ENCODE results near the gene POGLUT3. TPM values are rescaled to one million over a fixed set of nuclear protein-coding genes. Genes with fewer than 3 reads are reported as not detected.

Gene POGLUT3
- total and polyA plus RNA-seq, 2 experiments from 2014 or later, result 7.6 to 12.2 TPM

- H3K27ac Mint-ChIP-seq, result no peak overlapping the region
Observed at GRCh38 chr11:108474664-108475463, 23.3 kb downstream of the POGLUT3 start.

DNA sequence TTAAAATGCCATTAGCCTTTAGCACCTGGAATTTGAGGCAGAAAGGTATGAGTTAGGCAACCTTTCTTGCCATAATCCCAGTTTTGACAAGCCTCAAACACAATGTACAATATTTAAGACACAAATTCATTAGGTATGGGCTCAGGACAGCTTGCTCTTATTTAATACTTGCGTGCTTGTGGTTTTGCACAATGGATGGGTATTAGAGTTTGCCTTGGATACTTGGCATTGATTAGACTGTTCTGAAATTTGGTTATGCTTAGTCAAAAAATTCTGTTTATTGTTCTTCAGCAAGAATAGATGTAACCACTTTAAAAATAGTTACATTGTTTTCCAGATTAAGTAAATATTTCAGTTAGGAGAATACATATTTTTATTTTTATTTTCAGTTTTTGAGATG lies 25.5 kb downstream of the POGLUT3 start:
- Histone ChIP-seq H2AFZ (no peak overlapping the region), H4K20me1 (replicated peaks; ENCODE audit: insufficient read depth) (no peaks in the 10 kb centered on the region), H3K4me1 (ENCODE audit: insufficient read depth) (no peaks in the 10 kb centered on the region), H3K79me2 (replicated peaks; ENCODE audit: insufficient read depth) (no peaks in the 10 kb centered on the region), H3K9me2 (ENCODE audit: insufficient read depth) (no peaks in the 10 kb centered on the region), H3F3A (replicated peaks; ENCODE audit: low read depth) (no peaks in the 10 kb centered on the region), H3K4me3 (no peak overlapping the region), H3K27me3 (ENCODE audit: insufficient read depth) (no peaks in the 10 kb centered on the region), H3K27ac (ENCODE audit: low read depth) (no peak overlapping the region), H3K4me2 (no peak overlapping the region), H3K36me3 (ENCODE audit: insufficient read depth) (no peaks in the 10 kb centered on the region)
- DNase-seq (ENCODE audit: low spot score) (no peak), ATAC-seq (no peak)
- H3K27me3 Mint-ChIP-seq (ENCODE audit: insufficient read depth, low read depth, poor library complexity), result no peaks in the 10 kb centered on the region
- H3K4me3 Mint-ChIP-seq, result no peak overlapping the region
- no peaks in the 10 kb centered on the region for H3K9me3 Mint-ChIP-seq
- TF ChIP-seq CREB1 (CRISPR knock-in tag; IDR thresholded peaks at IDR 0.05; ENCODE audit: low read depth) (no peak), ETS1 (IDR thresholded peaks at IDR 0.05) (no peak), EZH2phosphoT487 (IDR thresholded peaks at IDR 0.05; ENCODE audit: unreplicated experiment) (no peak), ZNF114 (CRISPR knock-in tag; IDR thresholded peaks at IDR 0.05) (no peak)
- no peaks in the 10 kb centered on the region for H3K4me1 Mint-ChIP-seq
- peaks cover 4% of the 10 kb centered on the region; the same call in 2 of the 3 replicates for H3K36me3 Mint-ChIP-seq (ENCODE audit: low read depth)
- H3K27ac Mint-ChIP-seq, result no peak overlapping the region

More at GRCh38 chr11:108474664-108475463, 23.3 kb downstream of the POGLUT3 start:
- Histone ChIP-seq H4K20me1 (replicated peaks; ENCODE audit: insufficient read depth) (no peaks in the 10 kb centered on the region), H3K36me3 (ENCODE audit: insufficient read depth) (no peaks in the 10 kb centered on the region), H3K4me2 (no peak overlapping the region), H3F3A (replicated peaks; ENCODE audit: low read depth) (no peaks in the 10 kb centered on the region), H2AFZ (no peak overlapping the region), H3K4me1 (ENCODE audit: insufficient read depth) (no peaks in the 10 kb centered on the region), H3K27ac (ENCODE audit: low read depth) (no peak overlapping the region), H3K4me3 (no peak overlapping the region), H3K9me2 (ENCODE audit: insufficient read depth) (no peaks in the 10 kb centered on the region), H3K79me2 (replicated peaks; ENCODE audit: insufficient read depth) (no peaks in the 10 kb centered on the region), H3K27me3 (ENCODE audit: insufficient read depth) (no peaks in the 10 kb centered on the region)
- ATAC-seq, result no peak
- Mint-ChIP-seq H3K9me3 (no peaks in the 10 kb centered on the region), H3K36me3 (ENCODE audit: low read depth) (peaks cover 4% of the 10 kb centered on the region; the same call in 2 of the 3 replicates), H3K4me3 (no peak overlapping the region), H3K27me3 (ENCODE audit: insufficient read depth, low read depth, poor library complexity) (no peaks in the 10 kb centered on the region), H3K4me1 (no peaks in the 10 kb centered on the region)
- TF ChIP-seq STAT1 (IDR thresholded peaks at IDR 0.05; ENCODE audit: unreplicated experiment) (no peak), ZNF114 (CRISPR knock-in tag; IDR thresholded peaks at IDR 0.05) (no peak), ETS1 (IDR thresholded peaks at IDR 0.05) (no peak), REST (IDR thresholded peaks at IDR 0.05; ENCODE audit: unreplicated experiment) (no peak)
- no peak for DNase-seq (ENCODE audit: low spot score)

Data from GM23338 (cell line).